CD4-positive, alpha-beta memory T cell (primary cell): ENCODE results near the gene PKN2. TPM values are rescaled to one million over a fixed set of nuclear protein-coding genes. Genes with fewer than 3 reads are reported as not detected.

Experiments used
- CTCF ChIA-PET: fragments of 350-600 bp; sonication (Branson Sonifier 250); formaldehyde crosslinking; loops from one replicate; lab custom pipeline; 2021; ENCODE audit warnings: inconsistent platforms; ENCODE audit not compliant: partially characterized antibody; lab: Charles Lee
- POLR2A ChIA-PET: fragments of 350-600 bp; sonication (Branson Sonifier 250); formaldehyde crosslinking; loops from one replicate; lab custom pipeline; 2021; ENCODE audit not compliant: partially characterized antibody; lab: Charles Lee
- DNase-seq, 5 donors: peaks; one replicate each; pipeline versions ENCODE4 v3.0.0 to v3.0.0-alpha.2; 2020 to 2022; ENCODE audit warnings: mixed read lengths in 1 of 5
- H3K27ac ChIP-seq: one replicate; pipeline ENCODE4 v1.7.0; 2013; ENCODE audit warnings: low read depth, low read length
- H3K27me3 ChIP-seq: 2 replicates; pipeline ENCODE4 v1.7.0; 2013; ENCODE audit warnings: mild to moderate bottlenecking, low read length, moderate library complexity; ENCODE audit not compliant: insufficient read depth
- H3K36me3 ChIP-seq: 2 replicates; pipeline ENCODE4 v1.7.0; 2013; ENCODE audit warnings: mild to moderate bottlenecking, low read length, moderate library complexity; ENCODE audit not compliant: insufficient read depth
- H3K4me1 ChIP-seq: 2 replicates; pipeline ENCODE4 v1.7.0; 2013; ENCODE audit warnings: mild to moderate bottlenecking, low read length, moderate library complexity; ENCODE audit not compliant: insufficient read depth
- H3K4me3 ChIP-seq, 2 donors: one replicate each; pipeline ENCODE4 v1.7.0; 2013; ENCODE audit warnings: low read length in 2 of 2, mild to moderate bottlenecking in 1 of 2
- H3K9me3 ChIP-seq, 2 donors: one replicate each; pipeline ENCODE4 v1.7.0; 2013; ENCODE audit warnings: low read length in 2 of 2, control low read depth in 1 of 2; ENCODE audit not compliant: control insufficient read depth in 1 of 2
- H3K27ac Mint-ChIP-seq, 7 donors: one replicate each; pipeline ENCODE4 v1.8.0; 2020 to 2021; ENCODE audit warnings: mixed read lengths in 7 of 7, mild to moderate bottlenecking in 6 of 7, inconsistent platforms in 3 of 7, moderate library complexity in 3 of 7
- H3K27me3 Mint-ChIP-seq, 2 donors: one replicate each; pipeline ENCODE4 v1.8.0; 2020 to 2021; ENCODE audit warnings: mixed read lengths in 2 of 2
- H3K36me3 Mint-ChIP-seq, 2 donors: one replicate each; pipeline ENCODE4 v1.8.0; 2020 to 2021; ENCODE audit warnings: mixed read lengths in 2 of 2, inconsistent platforms in 1 of 2, mild to moderate bottlenecking in 1 of 2
- H3K4me1 Mint-ChIP-seq, 4 donors: one replicate each; pipeline ENCODE4 v1.8.0; 2020 to 2021; ENCODE audit warnings: mixed read lengths in 4 of 4, mild to moderate bottlenecking in 1 of 4
- H3K4me3 Mint-ChIP-seq, 8 donors: one replicate each; pipeline ENCODE4 v1.8.0; 2020 to 2021; ENCODE audit warnings: mixed read lengths in 8 of 8, mild to moderate bottlenecking in 7 of 8, moderate library complexity in 6 of 8, inconsistent platforms in 3 of 8
- H3K9me3 Mint-ChIP-seq, 8 donors: one replicate each; pipeline ENCODE4 v1.8.0; 2020 to 2021; ENCODE audit warnings: mixed read lengths in 8 of 8, mild to moderate bottlenecking in 5 of 8, inconsistent platforms in 3 of 8, moderate library complexity in 1 of 8
- intact Hi-C: fragments of 100-400 bp; cut with micrococcal nuclease; formaldehyde crosslinking; loops from one replicate; pipeline ENCODE4 v1.15.1; 2023
- polyA plus RNA-seq, 2 donors: library from polyadenylated mRNA; unstranded; fragments of 300-500 nt; fragmentation: Illumina TruSeq; gene quantifications; one replicate each; pipeline ENCODE4 v1.2.3, GENCODE V29; 2021
- total RNA-seq, 2 experiments: library from RNA; stranded (reverse); gene quantifications; one replicate each; pipeline ENCODE4 v1.2.3, GENCODE V29; 2021

PKN2 gene
- total and polyA plus RNA-seq, 4 experiments from 2014 or later: 6.0 to 42.0 (median 23.3) TPM

DNA sequence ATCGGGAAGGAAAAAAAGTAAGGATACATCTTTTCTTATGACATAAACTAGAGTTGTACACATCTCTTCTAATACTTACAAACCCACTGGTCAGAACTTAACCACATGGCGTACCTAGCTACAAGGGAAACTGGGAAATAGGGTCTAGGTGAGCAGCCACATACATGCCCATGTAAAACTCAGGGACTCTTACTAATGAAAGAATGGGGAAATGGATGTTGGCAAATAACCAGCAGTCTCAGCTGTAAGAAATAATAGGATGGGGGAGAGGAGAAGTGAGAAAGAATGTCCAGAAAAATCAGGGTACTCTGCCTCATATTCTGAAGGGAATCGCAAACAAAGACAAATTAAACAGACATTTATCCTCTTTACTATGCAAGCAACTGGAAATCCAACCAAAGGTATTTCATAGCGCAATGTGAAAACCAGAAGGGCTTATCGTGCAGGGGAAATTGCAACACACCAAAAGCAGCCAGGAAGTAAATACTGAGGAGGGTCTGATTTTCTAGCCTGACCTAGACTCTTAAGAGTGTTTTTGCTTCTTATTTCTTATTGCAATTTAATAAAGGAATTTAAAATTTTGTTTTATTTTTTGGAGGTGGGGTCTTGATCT lies 189.8 kb downstream of the PKN2 start:
- ChIA-PET POLR2A (interaction anchor here (1.3 kb wide), 1 partner anchor 17 kb away, joined by 4 read pairs; the partner anchor contains the start of gene GTF2B), CTCF (interaction anchor here (0.7 to 6.6 kb wide), 3 partner anchors 9 to 219 kb away, joined by 3 to 73 read pairs (median 3); no protein-coding TSS in a partner anchor)
- Histone ChIP-seq H3K4me3 (no peak overlapping the region), H3K4me1 (peaks cover 22% of the 10 kb centered on the region), H3K9me3 (no peaks in the 10 kb centered on the region), H3K27me3 (no peaks in the 10 kb centered on the region), H3K27ac (no peak overlapping the region), H3K36me3 (peaks cover 16% of the 10 kb centered on the region)
- peaks cover 34 to 74% (median 46%) of the 10 kb centered on the region in 4 donors for H3K4me1 Mint-ChIP-seq
- no peaks in the 10 kb centered on the region for H3K27me3 Mint-ChIP-seq
- H3K4me3 Mint-ChIP-seq: peak overlapping the region in 1 of 8 donors; percentile 0
- peaks cover 8 to 31% of the 10 kb centered on the region in 2 donors for H3K36me3 Mint-ChIP-seq
- no peak for DNase-seq
- intact Hi-C loops: no loop called here
- no peaks in the 10 kb centered on the region for H3K9me3 Mint-ChIP-seq
- peak overlapping the region in 1 of 7 donors; percentile 62 for H3K27ac Mint-ChIP-seq

DNA sequence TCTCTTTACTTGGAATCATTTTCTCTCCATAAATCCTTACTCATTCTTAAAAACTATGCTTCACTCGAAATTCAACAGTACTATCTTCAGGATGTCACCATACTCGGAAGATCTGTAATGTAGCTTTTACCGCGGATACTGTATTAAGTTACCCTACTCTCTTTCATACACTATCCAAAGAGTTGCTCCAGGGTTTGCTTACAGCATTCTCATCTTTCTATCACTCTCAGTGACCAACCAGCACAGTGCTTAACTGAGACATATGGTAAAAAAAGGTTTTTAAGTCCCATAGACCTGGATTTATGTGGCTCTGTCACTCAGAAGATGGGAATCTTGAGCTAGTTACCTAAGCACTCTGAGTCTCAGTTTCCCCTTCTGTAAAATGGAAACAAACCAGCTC lies 191.5 kb downstream of the PKN2 start:
- Mint-ChIP-seq H3K4me1 (peaks cover 32 to 67% (median 45%) of the 10 kb centered on the region in 4 donors), H3K4me3 (no peak overlapping the region), H3K27ac (peak overlapping the region in 1 of 7 donors; percentile 4), H3K27me3 (no peaks in the 10 kb centered on the region), H3K36me3 (peaks cover 8 to 30% of the 10 kb centered on the region in 2 donors), H3K9me3 (no peaks in the 10 kb centered on the region)
- DNase-seq: no peak
- Histone ChIP-seq H3K4me3 (no peak overlapping the region), H3K9me3 (no peaks in the 10 kb centered on the region), H3K4me1 (peaks cover 19% of the 10 kb centered on the region), H3K36me3 (peaks cover 16% of the 10 kb centered on the region), H3K27ac (no peak overlapping the region), H3K27me3 (no peaks in the 10 kb centered on the region)
- intact Hi-C loops: no loop called here
- ChIA-PET CTCF (interaction anchor here (0.7 to 6.6 kb wide), 9 partner anchors 10 to 220 kb away, joined by 3 to 78 read pairs (median 13); partner anchors contain the start of gene GTF2B), POLR2A (interaction anchor here (1.7 kb wide), 1 partner anchor 15 kb away, joined by 5 read pairs; the partner anchor contains the start of gene GTF2B)

GRCh38 chr1:88876573-88877365 lies 192.7 kb downstream of the PKN2 start:
- Histone ChIP-seq H3K27ac (no peak overlapping the region), H3K9me3 (no peaks in the 10 kb centered on the region), H3K4me3 (no peak overlapping the region), H3K4me1 (peaks cover 30% of the 10 kb centered on the region), H3K36me3 (peaks cover 16% of the 10 kb centered on the region), H3K27me3 (no peaks in the 10 kb centered on the region)
- no peak overlapping the region for H3K27ac Mint-ChIP-seq
- peaks cover 29 to 66% (median 42%) of the 10 kb centered on the region in 4 donors for H3K4me1 Mint-ChIP-seq
- intact Hi-C loops: loop anchor here (1.0 kb wide), 2 partner anchors 76 to 221 kb away; no protein-coding TSS in a partner anchor
- DNase-seq: no peak
- CTCF ChIA-PET: interaction anchor here (0.6 to 6.6 kb wide), 31 partner anchors 9 to 230 kb away, joined by 3 to 78 read pairs (median 4); partner anchors contain the start of gene GTF2B
- POLR2A ChIA-PET: interaction anchor here (1.7 to 2.3 kb wide), 2 partner anchors 14 kb away, joined by 5 to 10 read pairs; partner anchors contain the start of gene GTF2B
- H3K36me3 Mint-ChIP-seq: peaks cover 8 to 31% of the 10 kb centered on the region in 2 donors
- no peak overlapping the region for H3K4me3 Mint-ChIP-seq
- H3K27me3 Mint-ChIP-seq: no peaks in the 10 kb centered on the region
- no peaks in the 10 kb centered on the region for H3K9me3 Mint-ChIP-seq

DNA sequence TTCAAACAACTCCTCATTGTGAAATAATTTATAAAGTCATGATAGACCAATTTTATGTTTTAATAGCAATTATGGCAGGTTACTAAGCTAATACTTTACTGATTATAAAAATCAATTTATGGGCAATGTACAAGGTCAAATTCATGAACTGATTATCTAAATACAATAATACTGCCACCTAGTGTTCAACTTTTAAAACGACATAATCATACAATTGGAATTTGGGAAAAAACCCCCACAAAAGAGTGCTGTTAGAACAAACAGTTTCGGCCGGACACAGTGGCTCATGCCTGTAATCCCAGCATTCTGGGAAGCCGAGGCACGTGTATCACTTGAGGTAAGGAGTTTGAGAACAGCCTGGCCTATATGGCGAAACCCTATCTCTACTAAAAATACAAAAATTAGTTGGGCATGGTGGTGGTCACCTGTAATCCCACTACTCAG lies 193.3 kb downstream of the PKN2 start:
- Histone ChIP-seq H3K4me3 (no peak overlapping the region), H3K27ac (no peak overlapping the region), H3K9me3 (no peaks in the 10 kb centered on the region), H3K4me1 (peaks cover 36% of the 10 kb centered on the region), H3K36me3 (peaks cover 16% of the 10 kb centered on the region), H3K27me3 (no peaks in the 10 kb centered on the region)
- ChIA-PET CTCF (interaction anchor here (0.8 to 6.6 kb wide), 30 partner anchors 8 to 231 kb away, joined by 3 to 78 read pairs (median 4); partner anchors contain the start of gene GTF2B), POLR2A (interaction anchor here (2.3 kb wide), 1 partner anchor 14 kb away, joined by 10 read pairs; the partner anchor contains the start of gene GTF2B)
- peak; percentile 19 to 41 (median 30) for DNase-seq
- intact Hi-C loops: loop anchor here (1.0 kb wide), 2 partner anchors 77 to 222 kb away; no protein-coding TSS in a partner anchor
- H3K27me3 Mint-ChIP-seq: no peaks in the 10 kb centered on the region
- H3K36me3 Mint-ChIP-seq: peaks cover 12 to 37% of the 10 kb centered on the region in 2 donors
- peak overlapping the region in 3 of 8 donors; percentile 8 to 59 (median 39) for H3K4me3 Mint-ChIP-seq
- peak overlapping the region in 3 of 7 donors; percentile 33 to 70 (median 35) for H3K27ac Mint-ChIP-seq
- H3K9me3 Mint-ChIP-seq: no peaks in the 10 kb centered on the region
- H3K4me1 Mint-ChIP-seq: peaks cover 32 to 67% (median 46%) of the 10 kb centered on the region in 4 donors

GRCh38 chr1:88877911-88878310 lies 193.8 kb downstream of the PKN2 start:
- Histone ChIP-seq H3K27ac (no peak overlapping the region), H3K4me1 (peaks cover 41% of the 10 kb centered on the region), H3K4me3 (no peak overlapping the region), H3K9me3 (no peaks in the 10 kb centered on the region), H3K27me3 (no peaks in the 10 kb centered on the region), H3K36me3 (peaks cover 16% of the 10 kb centered on the region)
- Mint-ChIP-seq H3K9me3 (no peaks in the 10 kb centered on the region), H3K4me3 (no peak overlapping the region), H3K27me3 (no peaks in the 10 kb centered on the region), H3K27ac (peak overlapping the region in 1 of 7 donors; percentile 33), H3K36me3 (peaks cover 13 to 37% of the 10 kb centered on the region in 2 donors), H3K4me1 (peaks cover 34 to 67% (median 48%) of the 10 kb centered on the region in 4 donors)
- intact Hi-C loops: loop anchor here (1.0 kb wide), 2 partner anchors 78 to 223 kb away; no protein-coding TSS in a partner anchor
- ChIA-PET POLR2A (interaction anchor here (1.6 to 2.3 kb wide), 2 partner anchors 11 to 13 kb away, joined by 4 to 10 read pairs; partner anchors contain the start of gene GTF2B), CTCF (interaction anchor here (0.7 to 6.6 kb wide), 23 partner anchors 7 to 269 kb away, joined by 3 to 78 read pairs (median 4); partner anchors contain the start of gene GTF2B)
- DNase-seq: no peak

- CTCF ChIA-PET: interaction anchor here (0.8 to 6.6 kb wide), 15 partner anchors 11 to 270 kb away, joined by 3 to 78 read pairs (median 5); partner anchors contain the start of gene GTF2B
- peaks cover 49% of the 10 kb centered on the region for H3K4me1 ChIP-seq
- intact Hi-C loops: no loop called here
Observed at GRCh38 chr1:88878731-88879130, 194.7 kb downstream of the PKN2 start.

More at GRCh38 chr1:88878731-88879130, 194.7 kb downstream of the PKN2 start:
- no peak overlapping the region for H3K4me3 ChIP-seq
- H3K27ac ChIP-seq: no peak overlapping the region
- H3K4me1 Mint-ChIP-seq: peaks cover 39 to 70% (median 51%) of the 10 kb centered on the region in 4 donors
- POLR2A ChIA-PET: interaction anchor here (1.6 to 2.3 kb wide), 2 partner anchors 11 to 12 kb away, joined by 4 to 10 read pairs; partner anchors contain the start of gene GTF2B
- H3K9me3 ChIP-seq: no peaks in the 10 kb centered on the region
- H3K36me3 ChIP-seq: peaks cover 16% of the 10 kb centered on the region
- H3K27ac Mint-ChIP-seq: peak overlapping the region in 4 of 7 donors; percentile 17 to 85 (median 58)
- no peak overlapping the region for H3K4me3 Mint-ChIP-seq
- no peaks in the 10 kb centered on the region for H3K9me3 Mint-ChIP-seq
- peaks cover 14 to 41% of the 10 kb centered on the region in 2 donors for H3K36me3 Mint-ChIP-seq
- no peak for DNase-seq
- no peaks in the 10 kb centered on the region for H3K27me3 Mint-ChIP-seq
- H3K27me3 ChIP-seq: no peaks in the 10 kb centered on the region
